HepG2 (cell line): ENCODE measurements around the gene DRC7. TPM values are rescaled to one million over a fixed set of nuclear protein-coding genes. Genes with fewer than 3 reads are reported as not detected.

Experiments
- ATAC-seq: fragments of 200-7000 bp; cut with Tn5 transposase; 3 replicates; pipeline ENCODE4 v1.9.1; 2020; ENCODE audit warnings: mild to moderate bottlenecking, moderate library complexity
- BruUV-seq: library from RNA; stranded (reverse); fragments of 400-500 nt; replicated peaks from 2 replicates; lab custom pipeline; 2021; lab: Mats Ljungman, UMichigan
- CTCF ChIA-PET: fragments of 300-600 bp; formaldehyde crosslinking; extraction: SDS; loops from one replicate; lab custom pipeline; 2021; ENCODE audit warnings: low total read pairs, inconsistent platforms, low intra/inter-chr PET ratio; lab: Yijun Ruan, JAX
- POLR2A ChIA-PET: fragments of 350-600 bp; sonication (Branson Sonifier 250); formaldehyde crosslinking; loops from one replicate; lab custom pipeline; 2020; ENCODE audit warnings: antibody characterized with exemption, inconsistent platforms; lab: Yijun Ruan, JAX
- DNase-seq: peaks from one replicate; pipeline ENCODE4 v3.0.0-alpha.2; 2015; ENCODE audit warnings: low spot score
- FAIRE-seq: peaks from 3 replicates; lab custom pipeline; 2011; peaks lifted over from hg19 to GRCh38; lab: Jason Lieb, UNC
- H2AFZ ChIP-seq: one replicate; pipeline ENCODE4 v1.6.1; 2011; ENCODE audit warnings: low read length, inconsistent platforms
- H3K27ac ChIP-seq: fragments of 300-600 bp; 3 replicates; pipeline ENCODE4 v1.8.0; 2011; ENCODE audit warnings: mixed run types, mild to moderate bottlenecking, mixed read lengths, low read length, inconsistent platforms; ENCODE audit not compliant: insufficient read depth; ENCODE audit errors: extremely low read length
- H3K27me3 ChIP-seq, 2 experiments: fragments of 200-600 bp in 1 of 2; 2 replicates in 1 of 2; 3 replicates in 1 of 2; pipeline versions ENCODE4 v1.6.0 to v1.8.0; 2011; ENCODE audit warnings: low read length in 2 of 2, mild to moderate bottlenecking in 2 of 2, moderate library complexity in 2 of 2, inconsistent platforms in 1 of 2; ENCODE audit not compliant: insufficient read depth in 2 of 2, control insufficient read depth in 1 of 2
- H3K36me3 ChIP-seq, 2 experiments: fragments of 200-600 bp in 1 of 2; replicated peaks in 1 of 2; 2 replicates in 1 of 2; 3 replicates in 1 of 2; pipeline versions ENCODE4 v1.5.1 to v1.8.0; 2011; ENCODE audit warnings: low read length in 2 of 2, inconsistent platforms in 1 of 2; ENCODE audit not compliant: insufficient read depth in 2 of 2, control insufficient read depth in 1 of 2
- H3K4me1 ChIP-seq: 2 replicates; pipeline ENCODE4 v1.5.1; 2012; ENCODE audit warnings: low read length, inconsistent platforms; ENCODE audit not compliant: insufficient read depth
- H3K4me2 ChIP-seq: 2 replicates; pipeline ENCODE4 v1.6.0; 2011; ENCODE audit warnings: low read depth, low read length, inconsistent platforms
- H3K4me3 ChIP-seq, 3 experiments: fragments of 200-600 bp in 1 of 3; sonication (generic), shearing (Covaris generic) in 1 of 3; replicated peaks in 1 of 3; 2 replicates each; pipeline ENCODE4 v1.5.1; 2011 to 2016; ENCODE audit warnings: low read length in 3 of 3, inconsistent platforms in 2 of 3, low read depth in 2 of 3, mild to moderate bottlenecking in 2 of 3, control low read depth in 1 of 3, mixed read lengths in 1 of 3; ENCODE audit not compliant: insufficient read depth in 1 of 3
- H3K79me2 ChIP-seq: one replicate; pipeline ENCODE4 v1.6.1; 2011; ENCODE audit warnings: low read length, inconsistent platforms; ENCODE audit not compliant: insufficient read depth
- H3K9ac ChIP-seq: 2 replicates; pipeline ENCODE4 v1.6.0; 2011; ENCODE audit warnings: mild to moderate bottlenecking, low read depth, low read length, inconsistent platforms; ENCODE audit not compliant: insufficient read depth
- H3K9me3 ChIP-seq: 2 replicates; pipeline ENCODE4 v1.5.1; 2012; ENCODE audit warnings: mild to moderate bottlenecking, low read length
- H4K20me1 ChIP-seq: 2 replicates; pipeline ENCODE4 v1.6.0; 2011; ENCODE audit warnings: inconsistent platforms, mild to moderate bottlenecking, low read length, moderate library complexity; ENCODE audit not compliant: insufficient read depth
- ARNT ChIP-seq: fragments of 450-650 bp; IDR thresholded peaks from 2 replicates; pipeline ENCODE4 v1.6.1; 2017
- FOXA1 ChIP-seq, 2 experiments: fragments of 450-650 bp in 1 of 2; sonication (generic) in 1 of 2; formaldehyde crosslinking in 1 of 2; IDR thresholded peaks; 2 replicates each; pipeline versions ENCODE4 v1.4.0 to v1.6.1; 2016 to 2020; ENCODE audit warnings: missing genetic modification reagents in 1 of 2
- HMG20B ChIP-seq: conservative IDR thresholded peaks from 2 replicates; pipeline ENCODE4 v1.6.1; 2016; ENCODE audit warnings: missing genetic modification reagents, missing compliant biosample characterization
- NONO ChIP-seq, 2 experiments: fragments of 450-650 bp in 1 of 2; sonication (generic) in 1 of 2; formaldehyde crosslinking in 1 of 2; IDR thresholded peaks in 1 of 2; conservative IDR thresholded peaks in 1 of 2; 2 replicates each; pipeline versions ENCODE4 v1.6.1 to v1.8.0; 2017 to 2022; ENCODE audit warnings: mild to moderate bottlenecking in 1 of 2, missing genetic modification reagents in 1 of 2, moderate library complexity in 1 of 2
- ONECUT2 ChIP-seq: sonication (generic); formaldehyde crosslinking; IDR thresholded peaks from 2 replicates; pipeline ENCODE4 v1.4.0; 2020; ENCODE audit warnings: missing genetic modification reagents
- PHF20 ChIP-seq: sonication (generic); formaldehyde crosslinking; IDR thresholded peaks from 2 replicates; pipeline ENCODE4 v1.5.0; 2020; ENCODE audit warnings: mild to moderate bottlenecking, missing genetic modification reagents
- TBP ChIP-seq: sonication (generic); formaldehyde crosslinking; IDR thresholded peaks from 2 replicates; pipeline ENCODE4 v1.5.0; 2020; ENCODE audit warnings: missing genetic modification reagents
- ZFP90 ChIP-seq: sonication (generic); formaldehyde crosslinking; IDR thresholded peaks from 2 replicates; pipeline ENCODE4 v1.8.0; 2022; ENCODE audit warnings: missing genetic modification reagents, mild to moderate bottlenecking, inconsistent platforms, borderline replicate concordance
- ZNF10 ChIP-seq: sonication (generic); formaldehyde crosslinking; IDR thresholded peaks from 2 replicates; pipeline ENCODE4 v1.4.0; 2020; ENCODE audit warnings: mild to moderate bottlenecking, low read depth, missing genetic modification reagents, borderline replicate concordance
- ZNF510 ChIP-seq: sonication (generic); formaldehyde crosslinking; IDR thresholded peaks from 2 replicates; pipeline ENCODE4 v1.4.0; 2020; ENCODE audit warnings: low read depth, mild to moderate bottlenecking, missing genetic modification reagents
- WGBS: methylation state at CpG from one replicate; pipeline ENCODE4 v1.1.6; 2017; ENCODE audit warnings: low lambda C conversion rate; 5-methylcytosine and 5-hydroxymethylcytosine counted together
- in situ Hi-C: cut with HindIII; loops from 2 replicates; pipeline ENCODE4 v1.10.0; 2017; ENCODE audit warnings: low pct_unique_long_range_greater_than_20kb; ENCODE audit not compliant: extremely low pct_ligation_motif_present
- intact Hi-C: fragments of 100-400 bp; cut with micrococcal nuclease; formaldehyde crosslinking; loops from one replicate; pipeline ENCODE4 v1.10.0; 2022; ENCODE audit not compliant: unreplicated experiment
- polyA plus RNA-seq, 8 experiments: library from polyadenylated mRNA; depleted of rRNA in 3 of 8; stranded (reverse) in 7 of 8; unstranded in 1 of 8; fragments of >200 nt; fragmentation: Illumina TruSeq in 4 of 8; extraction: Trizol in 4 of 8; gene quantifications; 2 replicates each; pipeline versions ENCODE4 v1.2.1 to v1.2.3, GENCODE V29; 2011 to 2016; ENCODE audit warnings: low read depth in 4 of 8, missing spikeins in 1 of 8, mixed read lengths in 1 of 8; ENCODE audit not compliant: insufficient read depth in 1 of 8
- total RNA-seq, 5 experiments: library from RNA; depleted of rRNA; stranded (reverse); fragments of >200 nt; fragmentation: Illumina TruSeq; extraction: Trizol; gene quantifications; 2 replicates each; pipeline ENCODE4 v1.2.3, GENCODE V29; 2016; ENCODE audit warnings: low read depth in 1 of 5
- TF ChIP-seq, protein P1 (sequence below): sonication (generic); formaldehyde crosslinking; IDR thresholded peaks from 2 replicates; pipeline ENCODE4 v1.4.0; 2020; ENCODE audit warnings: mild to moderate bottlenecking, missing genetic modification reagents
- TF ChIP-seq, protein P2 (sequence below): IDR thresholded peaks from 2 replicates; pipeline ENCODE4 v1.6.1; 2016

Gene DRC7
- total and polyA plus RNA-seq, 2 of the 13 experiments (the other 11 are each of a cell fraction or from before 2014, with no cell fraction given) = 2.7 to 3.4 TPM

DNA sequence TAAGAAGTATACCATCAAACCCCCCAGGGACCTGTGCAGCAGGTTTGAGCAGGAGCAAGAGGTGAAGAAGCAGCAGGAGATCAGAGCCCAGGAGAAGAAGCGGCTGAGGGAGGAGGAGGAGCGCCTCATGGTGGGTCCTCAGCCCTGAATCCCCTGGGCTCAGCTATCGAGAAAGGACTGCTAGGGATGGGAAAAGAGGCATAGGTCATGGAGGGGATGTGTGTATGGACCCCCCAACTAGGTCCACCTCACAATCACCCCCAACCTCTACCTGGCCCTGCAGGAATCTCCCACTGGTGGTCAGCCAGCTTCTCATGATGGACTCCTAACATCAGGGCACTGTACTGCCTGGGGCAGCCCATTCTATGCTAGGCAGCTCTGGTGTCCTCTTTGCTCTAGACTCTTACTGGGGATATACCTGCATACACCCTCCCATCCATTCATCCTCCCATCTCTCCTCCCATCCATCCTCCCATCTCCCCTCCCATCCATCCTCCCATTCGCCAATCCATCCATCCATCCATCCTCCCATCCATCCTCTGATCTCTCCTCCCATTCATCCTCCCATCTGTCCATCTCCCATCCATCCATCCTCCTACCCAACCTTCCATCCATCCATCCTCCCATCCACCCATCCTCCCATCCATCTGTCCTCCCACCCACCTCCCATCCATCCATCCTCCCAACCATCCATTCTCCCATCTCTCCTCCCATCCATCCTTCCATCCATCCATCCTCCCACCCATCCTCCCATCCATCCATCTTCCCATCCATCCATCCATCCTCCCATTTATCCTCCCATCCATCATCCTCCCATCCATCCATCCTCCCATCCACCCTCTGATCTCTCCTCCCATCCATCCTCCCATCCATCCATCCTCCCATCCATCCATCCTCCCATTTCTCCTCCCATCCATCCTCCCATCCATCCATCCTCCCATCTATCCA, 10.6 kb downstream of the DRC7 start (continued):
- TF ChIP-seq, protein P1, sequence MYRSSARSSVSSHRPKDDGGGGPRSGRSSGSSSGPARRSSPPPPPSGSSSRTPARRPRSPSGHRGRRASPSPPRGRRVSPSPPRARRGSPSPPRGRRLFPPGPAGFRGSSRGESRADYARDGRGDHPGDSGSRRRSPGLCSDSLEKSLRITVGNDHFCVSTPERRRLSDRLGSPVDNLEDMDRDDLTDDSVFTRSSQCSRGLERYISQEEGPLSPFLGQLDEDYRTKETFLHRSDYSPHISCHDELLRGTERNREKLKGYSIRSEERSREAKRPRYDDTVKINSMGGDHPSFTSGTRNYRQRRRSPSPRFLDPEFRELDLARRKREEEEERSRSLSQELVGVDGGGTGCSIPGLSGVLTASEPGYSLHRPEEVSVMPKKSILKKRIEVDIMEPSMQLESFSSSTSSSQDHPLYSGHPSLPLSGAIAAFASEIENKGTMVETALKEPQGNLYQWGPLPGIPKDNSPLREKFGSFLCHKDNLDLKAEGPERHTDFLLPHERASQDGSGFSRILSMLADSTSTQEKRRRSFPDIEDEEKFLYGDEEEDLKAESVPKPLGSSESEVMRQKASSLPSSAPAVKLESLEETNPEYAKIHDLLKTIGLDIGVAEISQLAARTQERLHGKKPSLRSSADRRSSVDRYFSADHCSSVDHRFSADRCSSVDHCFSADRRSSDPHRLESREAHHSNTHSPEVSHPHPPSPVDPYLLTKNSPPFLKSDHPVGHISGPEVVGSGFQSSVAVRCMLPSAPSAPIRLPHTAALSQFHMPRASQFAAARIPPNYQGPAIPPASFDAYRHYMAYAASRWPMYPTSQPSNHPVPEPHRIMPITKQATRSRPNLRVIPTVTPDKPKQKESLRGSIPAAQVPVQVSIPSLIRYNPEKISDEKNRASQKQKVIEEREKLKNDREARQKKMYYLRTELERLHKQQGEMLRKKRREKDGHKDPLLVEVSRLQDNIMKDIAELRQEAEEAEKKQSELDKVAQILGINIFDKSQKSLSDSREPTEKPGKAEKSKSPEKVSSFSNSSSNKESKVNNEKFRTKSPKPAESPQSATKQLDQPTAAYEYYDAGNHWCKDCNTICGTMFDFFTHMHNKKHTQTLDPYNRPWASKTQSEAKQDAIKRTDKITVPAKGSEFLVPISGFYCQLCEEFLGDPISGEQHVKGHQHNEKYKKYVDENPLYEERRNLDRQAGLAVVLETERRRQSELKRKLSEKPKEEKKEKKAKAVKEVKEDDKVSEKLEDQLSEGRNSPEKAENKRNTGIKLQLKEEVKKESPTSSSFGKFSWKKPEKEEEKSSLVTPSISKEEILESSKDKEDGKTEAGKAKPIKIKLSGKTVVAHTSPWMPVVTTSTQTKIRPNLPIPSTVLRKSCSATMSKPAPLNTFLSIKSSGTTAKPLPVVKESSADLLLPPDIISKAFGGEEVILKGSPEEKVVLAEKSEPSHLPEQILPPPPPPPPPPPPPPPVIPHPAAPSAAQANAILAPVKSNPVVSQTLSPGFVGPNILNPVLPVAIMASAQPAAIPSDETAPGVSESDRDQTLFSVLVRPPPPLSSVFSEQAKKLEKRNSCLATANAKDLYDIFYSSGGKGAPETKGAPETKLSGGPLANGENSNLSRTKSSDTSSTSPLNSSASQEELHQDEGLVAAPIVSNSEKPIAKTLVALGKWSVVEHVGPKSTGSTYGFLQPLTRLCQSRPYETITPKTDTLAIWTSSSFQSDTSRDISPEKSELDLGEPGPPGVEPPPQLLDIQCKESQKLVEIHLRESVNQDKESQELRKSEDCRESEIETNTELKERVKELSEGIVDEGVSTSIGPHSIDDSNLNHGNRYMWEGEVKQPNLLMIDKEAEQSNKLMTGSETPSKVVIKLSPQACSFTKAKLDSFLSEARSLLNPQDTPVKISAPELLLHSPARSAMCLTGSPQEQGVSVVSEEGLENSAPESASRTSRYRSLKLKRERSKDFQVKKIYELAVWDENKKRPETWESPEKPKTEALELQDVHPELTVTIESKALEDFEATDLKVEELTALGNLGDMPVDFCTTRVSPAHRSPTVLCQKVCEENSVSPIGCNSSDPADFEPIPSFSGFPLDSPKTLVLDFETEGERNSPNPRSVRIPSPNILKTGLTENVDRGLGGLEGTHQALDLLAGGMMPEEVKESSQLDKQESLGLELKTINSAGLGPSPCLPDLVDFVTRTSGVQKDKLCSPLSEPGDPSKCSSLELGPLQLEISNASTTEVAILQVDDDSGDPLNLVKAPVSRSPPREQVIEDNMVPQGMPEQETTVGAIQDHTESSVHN = no peak

DNA sequence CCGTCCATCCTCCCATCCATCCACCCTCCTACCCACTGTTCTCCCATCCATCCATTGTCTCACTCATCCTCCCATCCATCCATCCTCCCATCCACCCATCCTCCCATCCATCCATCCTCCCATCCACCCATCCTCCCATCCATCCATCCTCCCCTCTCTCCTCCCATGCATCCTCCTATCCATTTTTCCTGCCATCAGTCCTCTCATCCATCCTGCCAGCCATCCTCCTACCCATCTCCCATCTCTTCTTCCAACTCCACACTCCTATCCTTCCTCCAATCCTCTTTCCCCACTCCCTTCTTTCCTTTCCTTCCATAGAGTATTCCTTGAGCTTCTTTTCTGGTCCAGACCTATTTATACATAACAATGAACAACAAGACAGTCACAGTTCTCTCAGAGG, 12.1 kb downstream of the DRC7 start:
- no peak overlapping the region for H3K27ac ChIP-seq
- BruUV-seq = no TSS peak
- intact Hi-C loops (no loop called here), in situ Hi-C loops (no loop called here)
- no peaks in the 10 kb centered on the region for H3K36me3 ChIP-seq
- 0 out of 2 replicates have a peak, but pooled peaks have one; percentile 25 for TF ChIP-seq FOXA1 (IDR thresholded peaks at IDR 0.05)
- TF ChIP-seq FOXA1 (CRISPR knock-in tag; IDR thresholded peaks at IDR 0.05) = no peak
- TF ChIP-seq, protein P2, sequence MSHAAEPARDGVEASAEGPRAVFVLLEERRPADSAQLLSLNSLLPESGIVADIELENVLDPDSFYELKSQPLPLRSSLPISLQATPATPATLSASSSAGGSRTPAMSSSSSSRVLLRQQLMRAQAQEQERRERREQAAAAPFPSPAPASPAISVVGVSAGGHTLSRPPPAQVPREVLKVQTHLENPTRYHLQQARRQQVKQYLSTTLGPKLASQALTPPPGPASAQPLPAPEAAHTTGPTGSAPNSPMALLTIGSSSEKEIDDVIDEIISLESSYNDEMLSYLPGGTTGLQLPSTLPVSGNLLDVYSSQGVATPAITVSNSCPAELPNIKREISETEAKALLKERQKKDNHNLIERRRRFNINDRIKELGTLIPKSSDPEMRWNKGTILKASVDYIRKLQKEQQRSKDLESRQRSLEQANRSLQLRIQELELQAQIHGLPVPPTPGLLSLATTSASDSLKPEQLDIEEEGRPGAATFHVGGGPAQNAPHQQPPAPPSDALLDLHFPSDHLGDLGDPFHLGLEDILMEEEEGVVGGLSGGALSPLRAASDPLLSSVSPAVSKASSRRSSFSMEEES (CRISPR knock-in tag) = no peak
- no peak for TF ChIP-seq TBP (CRISPR knock-in tag)
- 0 out of 2 replicates have a peak, but pooled peaks have one; percentile 18 for TF ChIP-seq NONO (IDR thresholded peaks at IDR 0.05)
- TF ChIP-seq NONO (CRISPR knock-in tag; conservative IDR thresholded peaks at IDR 0.05) = no peak
- 0 out of 2 replicates have a peak, but pooled peaks have one; percentile 67 for TF ChIP-seq ARNT
- no peak for TF ChIP-seq PHF20 (CRISPR knock-in tag)
- TF ChIP-seq ZFP90 (CRISPR knock-in tag) = no peak
- TF ChIP-seq ZNF10 (CRISPR knock-in tag) = no peak
- TF ChIP-seq HMG20B (CRISPR knock-in tag) = no peak
- TF ChIP-seq ZNF510 = no peak
- no peak for TF ChIP-seq ONECUT2
- ChIA-PET CTCF (no interaction called here), POLR2A (no interaction called here)
- H3K9ac ChIP-seq = no peak overlapping the region
- no peaks in the 10 kb centered on the region for H3K79me2 ChIP-seq
- no peaks in the 10 kb centered on the region for H3K27me3 ChIP-seq
- FAIRE-seq (no peak), DNase-seq (no peak), ATAC-seq (no peak)
- no peak overlapping the region for H3K4me3 ChIP-seq
- no peaks in the 10 kb centered on the region for H3K9me3 ChIP-seq
- 69% methylated on average over 1 of the region's 1 CpG for WGBS
- H2AFZ ChIP-seq = no peak overlapping the region
- H3K4me1 ChIP-seq = peaks cover 72% of the 10 kb centered on the region
- H3K4me2 ChIP-seq = no peak overlapping the region
- no peaks in the 10 kb centered on the region for H4K20me1 ChIP-seq
